GM18951 (cell line): Measurements from ENCODE around the gene RASGEF1C.

Source experiments
- POLR2A ChIP-seq: IDR thresholded peaks from 4 replicates; pipeline ENCODE4 v1.6.1; 2011; ENCODE audit warnings: mild to moderate bottlenecking; ENCODE audit not compliant: insufficient read length, insufficient read depth; ENCODE audit errors: extremely low read depth
- in situ Hi-C: fragments of 300-500 bp; cut with MboI; formaldehyde crosslinking; loops from one replicate; pipeline ENCODE4 v1.12.0; 2022; ENCODE audit warnings: low sequenced_read_pairs, mixed read lengths, inconsistent platforms; ENCODE audit not compliant: unreplicated experiment

RASGEF1C gene

DNA sequence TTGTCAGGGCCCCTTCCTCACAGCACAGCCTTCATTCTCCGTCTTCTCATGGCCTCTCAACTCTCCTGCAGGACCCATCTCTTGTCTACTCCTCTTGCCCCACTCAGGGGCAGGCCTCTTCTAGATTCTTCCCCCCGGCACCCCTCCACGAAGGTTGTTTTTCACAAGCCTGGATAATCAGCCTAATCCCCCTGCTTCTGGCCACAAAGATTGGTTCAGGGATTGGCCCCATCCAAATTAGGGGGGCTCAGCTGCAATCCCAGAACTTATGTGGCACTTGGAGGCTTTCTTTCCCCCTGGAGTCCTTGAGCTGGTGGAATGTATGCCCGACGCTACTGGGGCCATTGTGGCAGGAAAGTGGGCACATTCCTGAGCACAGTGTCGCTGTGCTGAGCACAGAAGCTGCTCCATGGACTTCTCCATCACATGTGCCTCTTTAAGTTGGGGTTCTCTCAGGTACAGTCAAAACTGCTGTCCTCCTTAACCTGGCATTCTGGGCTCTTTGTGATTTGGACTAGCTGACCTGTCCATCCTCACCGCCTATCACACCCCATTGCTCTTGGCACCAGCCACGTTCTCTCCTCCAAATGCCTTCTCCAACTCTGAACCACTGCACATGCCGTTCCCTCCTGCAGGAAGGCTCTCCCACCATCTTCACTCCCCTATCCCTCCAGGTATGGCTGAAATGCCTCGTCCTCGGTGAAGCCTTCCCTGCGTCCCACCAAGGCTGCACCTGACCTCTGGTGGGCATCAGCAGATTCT lies 70.6 kb downstream of the RASGEF1C start:
- no peak for TF ChIP-seq POLR2A
- in situ Hi-C loops: no loop called here

DNA sequence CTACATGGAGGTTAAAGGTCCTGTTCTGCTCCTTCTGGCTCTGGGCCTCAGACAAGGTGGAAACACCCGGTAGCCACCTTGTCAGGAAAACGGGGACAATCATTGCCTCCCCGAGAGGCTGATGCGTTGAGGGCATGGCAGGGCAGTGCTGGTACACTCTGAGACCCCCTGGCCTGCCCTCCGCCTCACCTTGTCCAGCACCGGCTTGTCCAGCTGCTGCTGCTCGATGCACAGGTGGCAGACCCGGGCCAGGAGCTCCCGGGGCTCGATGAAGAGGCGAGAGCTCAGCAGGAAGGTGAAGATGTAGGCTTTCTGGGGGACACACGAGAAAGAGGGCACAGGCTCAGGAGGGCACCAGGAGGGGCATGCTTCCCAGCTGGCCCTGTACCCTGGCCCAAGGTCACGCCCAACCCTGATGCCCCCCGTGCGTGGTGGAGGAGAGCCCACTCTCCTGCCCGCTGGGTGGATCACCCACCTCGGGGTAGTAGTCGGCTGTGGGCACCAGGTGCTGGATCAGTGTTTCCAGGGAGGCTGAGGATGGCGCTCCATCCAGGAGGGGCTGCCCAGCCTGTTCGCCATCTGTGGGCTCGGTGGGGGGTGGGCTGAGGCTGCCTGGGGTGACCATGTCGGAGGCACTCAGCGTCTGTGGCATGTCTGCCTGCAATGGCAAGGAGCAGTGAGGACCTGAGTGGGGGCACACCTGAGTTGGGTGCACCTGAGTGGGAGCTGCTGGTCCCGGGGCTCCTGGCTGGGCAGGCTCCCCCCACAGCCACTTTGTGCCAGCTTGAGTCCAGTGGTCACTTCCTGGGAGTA lies 71.4 kb downstream of the RASGEF1C start:
- no peak for TF ChIP-seq POLR2A
- in situ Hi-C loops: no loop called here

DNA sequence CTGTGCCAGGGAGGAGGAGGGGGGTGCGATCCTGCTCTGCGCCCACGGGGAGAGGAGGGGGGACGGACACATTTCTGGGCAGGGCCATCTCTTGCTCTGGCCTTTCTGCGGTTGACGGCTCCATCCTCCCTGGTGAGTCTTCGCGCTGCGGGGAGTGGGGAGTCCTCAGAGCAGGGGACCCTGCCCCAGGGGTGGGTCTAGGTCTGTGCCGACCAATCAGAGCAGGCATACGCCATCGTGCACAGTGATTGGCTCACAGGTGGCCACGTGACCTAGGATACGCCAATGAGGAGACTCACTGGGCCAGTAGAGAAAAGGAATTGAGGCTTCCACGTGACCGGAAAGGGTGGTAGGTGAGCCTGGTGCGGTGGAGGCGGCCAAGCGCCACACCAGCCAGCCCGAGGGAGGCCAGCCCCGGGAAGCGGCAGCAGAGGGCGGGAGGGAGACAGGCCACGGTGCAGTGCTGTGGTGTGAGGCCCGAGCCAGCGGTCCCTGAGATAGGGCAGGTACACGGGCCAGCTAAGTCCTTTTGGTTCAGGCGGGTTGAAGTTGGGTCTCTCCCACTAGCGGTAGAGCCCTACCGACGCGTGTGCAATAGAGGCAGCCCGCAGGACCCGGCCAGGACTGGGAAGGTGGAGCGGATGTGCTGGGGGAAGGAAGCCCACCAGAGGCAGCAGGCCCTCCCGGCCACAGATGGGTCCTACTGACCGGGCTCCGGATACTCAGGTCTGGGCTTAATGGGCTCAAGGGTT lies 72.2 kb downstream of the RASGEF1C start:
- in situ Hi-C loops: no loop called here
- TF ChIP-seq POLR2A: no peak

DNA sequence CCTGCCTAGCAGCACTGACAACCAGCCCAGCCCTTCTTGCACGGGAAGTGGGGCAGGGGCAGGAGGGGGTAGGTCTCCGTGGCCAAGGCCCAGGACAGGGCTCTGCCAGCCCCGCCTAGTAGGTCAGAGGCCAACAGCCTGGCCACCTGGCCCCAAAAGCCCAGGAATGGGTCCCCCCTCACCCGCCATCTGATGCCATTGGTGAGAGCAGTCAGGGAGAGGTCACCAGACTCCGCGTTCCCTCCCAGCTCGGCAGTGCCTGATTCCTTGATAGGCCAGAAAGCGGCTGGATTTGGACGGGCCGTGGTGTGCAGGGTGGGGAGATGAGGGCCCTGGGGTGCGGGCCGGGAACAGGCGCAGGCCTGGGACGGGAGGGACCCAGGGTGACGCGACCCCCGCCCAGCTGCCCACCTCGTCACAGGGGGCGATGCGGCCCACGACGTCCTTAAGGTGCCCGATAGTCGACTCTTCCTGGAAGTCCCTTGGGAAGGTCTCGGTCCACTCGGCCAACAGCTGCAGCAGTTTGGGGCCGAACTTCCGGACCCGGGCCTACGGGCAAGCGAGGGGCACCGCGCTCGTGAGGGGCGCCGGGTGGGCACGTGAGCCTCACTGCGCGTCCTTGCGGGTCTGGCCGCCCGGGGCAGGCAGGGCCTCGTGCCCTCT lies 72.9 kb downstream of the RASGEF1C start:
- TF ChIP-seq POLR2A: no peak
- in situ Hi-C loops: no loop called here

DNA sequence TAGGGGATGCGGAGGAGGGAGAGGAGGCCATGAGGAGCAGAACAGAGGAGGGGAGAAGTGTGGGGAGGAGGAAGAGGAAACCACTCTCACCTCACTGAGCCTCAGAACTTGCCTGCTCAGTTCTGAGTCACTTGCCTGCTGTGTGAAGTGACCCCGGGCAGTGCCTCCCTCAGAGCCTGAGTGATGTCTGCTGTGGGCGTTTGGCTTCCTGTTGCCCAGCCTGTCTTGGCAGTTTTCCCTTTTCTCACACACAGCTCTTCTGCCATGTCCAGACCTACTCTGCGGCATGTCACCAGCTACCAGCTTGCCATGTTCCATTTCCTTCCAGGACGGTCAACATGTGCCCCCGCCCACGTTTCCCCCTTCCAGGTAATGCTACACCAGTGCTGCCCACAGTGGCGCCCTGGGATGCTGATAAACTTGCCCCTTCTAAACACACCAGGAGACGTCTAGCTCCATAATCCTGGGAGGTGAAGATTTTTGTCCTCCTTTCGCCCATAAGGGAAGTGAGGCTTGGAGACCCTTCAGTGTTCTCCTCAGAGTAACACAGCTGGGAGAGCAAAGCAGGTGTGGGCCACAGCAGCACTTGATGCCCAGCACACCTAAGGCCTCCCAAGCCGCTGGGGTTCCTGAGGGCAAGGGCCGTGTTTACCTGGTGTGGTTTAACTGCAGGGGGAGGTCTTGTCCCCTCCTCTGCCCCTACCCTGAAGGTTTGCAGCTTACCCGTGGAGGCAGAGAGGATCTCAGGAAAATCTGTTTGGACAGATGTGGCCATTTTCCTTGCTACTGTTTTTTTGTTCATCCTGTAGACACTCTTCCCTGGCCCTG lies 73.7 kb downstream of the RASGEF1C start:
- TF ChIP-seq POLR2A: no peak
- in situ Hi-C loops: no loop called here

DNA sequence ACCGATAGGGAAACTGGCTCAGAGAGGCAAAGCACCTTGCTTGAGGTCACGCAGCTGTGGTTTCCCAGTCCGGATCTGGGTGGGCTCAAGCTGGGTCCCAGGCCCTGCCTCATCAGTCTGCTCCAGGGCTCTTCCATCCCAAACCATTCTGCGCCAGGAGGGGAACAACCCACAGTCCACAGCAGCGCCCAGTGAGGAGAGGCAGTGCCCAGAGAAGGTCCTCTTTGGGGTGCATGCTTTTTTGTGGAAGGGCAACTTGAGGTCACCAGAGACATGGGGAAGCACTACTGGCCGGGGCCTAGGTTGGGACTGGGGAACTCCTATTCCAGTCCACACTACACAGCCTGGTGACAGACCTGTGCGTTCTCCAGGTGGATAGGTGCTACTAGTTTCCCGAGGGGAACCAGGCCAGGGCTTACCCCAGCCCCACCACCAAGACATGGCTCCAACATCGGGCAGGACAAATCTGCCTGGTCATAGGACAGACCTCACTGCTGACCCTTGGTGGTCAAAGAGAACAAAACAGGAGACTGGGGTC lies 75.0 kb downstream of the RASGEF1C start:
- in situ Hi-C loops: no loop called here
- no peak for TF ChIP-seq POLR2A

DNA sequence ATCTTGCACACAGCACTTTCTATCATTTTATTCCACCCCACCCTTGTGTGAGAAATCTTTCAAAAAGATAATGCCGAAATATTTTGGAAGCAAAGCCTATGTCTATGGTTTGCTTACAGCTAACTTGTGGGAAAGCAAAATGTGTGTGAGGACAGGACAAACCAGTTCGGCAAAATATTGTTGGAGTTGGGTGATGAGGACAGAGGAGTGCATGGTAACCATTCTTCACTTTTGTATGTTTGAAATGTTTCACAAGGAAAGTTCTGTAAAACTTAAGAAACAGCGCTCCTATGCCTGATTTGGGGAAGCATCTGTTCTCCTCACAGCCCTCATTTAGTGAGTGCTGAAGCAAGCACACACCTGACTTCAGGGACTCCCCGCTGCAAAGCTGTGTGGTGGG lies 75.5 kb downstream of the RASGEF1C start:
- in situ Hi-C loops: no loop called here
- TF ChIP-seq POLR2A: no peak

DNA sequence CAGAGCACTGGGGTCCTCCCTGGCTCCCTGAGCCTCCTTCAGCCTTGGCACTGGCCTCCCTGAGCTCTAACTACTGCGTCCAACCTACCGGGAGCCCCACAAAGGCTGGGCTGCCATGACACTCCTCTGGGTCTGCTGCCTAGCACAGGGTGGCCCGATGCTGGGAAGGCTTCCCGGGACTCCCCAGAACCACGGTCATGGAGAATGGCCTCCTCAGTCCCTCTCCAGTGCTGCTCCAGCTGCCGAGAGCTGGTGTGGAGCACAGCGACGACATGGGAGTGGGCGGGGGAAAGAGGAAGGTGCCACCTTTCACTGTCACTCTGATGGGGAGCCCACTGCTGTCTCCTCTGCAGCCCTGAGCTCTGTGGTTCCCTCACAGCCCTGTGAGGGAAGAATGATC lies 76.0 kb downstream of the RASGEF1C start:
- in situ Hi-C loops: no loop called here
- TF ChIP-seq POLR2A: no peak

DNA sequence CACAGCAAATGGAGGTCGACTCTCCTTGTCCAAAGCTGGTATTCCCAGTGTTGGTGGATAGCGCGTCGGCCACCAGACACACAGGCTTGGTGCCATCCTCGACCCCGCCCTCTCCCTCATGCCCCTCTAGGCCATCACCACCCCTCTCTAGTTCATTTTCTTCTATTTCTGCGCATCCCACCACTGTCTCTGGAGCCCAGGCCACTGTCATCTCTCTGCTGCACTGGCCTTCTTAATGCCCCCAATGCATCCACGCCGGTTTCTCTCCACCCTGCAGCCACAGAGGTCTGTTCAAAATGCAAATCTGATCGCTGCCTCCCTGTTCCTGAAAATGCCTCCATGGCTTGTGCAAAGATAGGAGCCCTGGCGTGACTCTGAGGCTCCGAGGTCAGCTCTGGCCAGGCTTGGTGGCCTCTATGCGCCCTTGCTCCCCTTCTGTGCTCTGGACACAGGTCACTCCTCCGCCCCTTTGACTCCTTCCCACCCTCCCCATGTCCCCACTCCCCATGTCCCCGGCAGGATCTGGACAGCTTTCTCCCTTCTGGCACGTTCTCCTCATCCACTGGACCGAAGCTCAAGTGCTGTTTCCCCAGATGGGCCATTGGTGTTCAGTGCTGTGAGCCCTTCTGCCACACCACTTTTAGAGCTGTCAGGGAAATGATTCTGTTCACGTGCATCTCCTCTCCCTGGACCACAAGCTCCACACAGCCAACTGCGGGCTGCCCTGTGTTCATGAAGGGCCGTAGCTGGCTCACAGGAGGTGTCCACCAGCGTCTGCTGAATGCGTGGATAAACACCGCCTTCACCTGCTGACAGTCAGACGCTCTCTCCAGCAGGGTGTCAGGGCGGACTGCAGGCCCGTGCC lies 77.9 kb downstream of the RASGEF1C start:
- no peak for TF ChIP-seq POLR2A
- in situ Hi-C loops: no loop called here

DNA sequence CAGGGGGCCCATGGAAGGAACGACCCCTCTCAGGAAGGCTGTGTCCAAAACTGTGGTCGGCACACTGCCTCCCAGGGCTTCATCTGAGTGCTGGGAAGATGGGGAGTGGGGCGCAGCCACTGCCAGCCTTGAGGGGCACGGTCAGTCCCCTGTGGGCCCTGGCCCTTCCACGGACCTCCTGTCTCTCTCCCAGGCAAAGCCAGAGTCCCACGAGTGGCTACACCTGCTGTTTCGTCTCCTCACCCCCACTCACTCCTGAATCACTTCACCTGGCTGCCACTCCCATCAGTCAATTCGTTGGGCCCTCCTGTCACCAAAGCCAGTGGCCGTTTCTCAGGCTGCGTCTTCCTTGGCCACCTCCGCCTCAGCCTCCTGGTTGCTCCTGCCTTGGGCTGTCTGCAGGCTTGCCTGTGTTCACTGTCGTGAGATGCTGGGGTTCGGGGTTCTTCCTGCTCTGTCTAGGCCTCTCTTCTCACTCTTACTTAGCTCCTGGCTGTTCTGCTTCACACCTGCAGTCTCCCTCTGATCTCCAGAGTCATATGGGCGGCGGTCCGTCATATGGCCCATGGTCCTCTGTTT lies 78.6 kb downstream of the RASGEF1C start:
- in situ Hi-C loops: no loop called here

More for the DNA sequence above, 78.6 kb downstream of the RASGEF1C start:
- no peak for TF ChIP-seq POLR2A
